ENCODE measurements around the gene GTSE1.

The GTSE1 gene

GRCh38 chr22:46275455-46276122 lies 21.1 kb upstream of the GTSE1 start:
- DNase-seq (ENCODE audit: low read depth in 2 of 2) = no peak

DNA sequence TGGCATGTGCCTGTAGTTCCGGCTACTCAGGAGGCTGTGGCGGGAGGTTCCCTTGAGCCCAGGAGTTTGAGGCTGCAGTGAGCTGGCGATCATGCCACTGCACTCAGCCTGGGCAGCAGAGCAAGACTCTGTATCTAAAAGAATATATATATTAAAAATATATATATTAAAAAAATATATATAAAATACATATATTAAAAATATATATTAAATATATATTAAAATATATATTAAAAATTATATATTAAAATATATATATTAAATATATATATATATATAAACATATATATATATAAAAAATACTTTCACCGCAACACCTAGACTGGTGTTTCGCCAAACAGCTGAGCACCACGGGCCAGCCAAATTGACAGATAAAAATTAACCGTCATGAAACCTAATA lies 20.1 kb upstream of the GTSE1 start:
- no peak for DNase-seq (ENCODE audit: low read depth in 2 of 2)

GRCh38 chr22:46278656-46279645 lies 17.7 kb upstream of the GTSE1 start:
- DNase-seq (ENCODE audit: low read depth in 2 of 2) = no peak

GRCh38 chr22:46280063-46280817 lies 16.4 kb upstream of the GTSE1 start:
- DNase-seq (ENCODE audit: low read depth in 2 of 2) = no peak

GRCh38 chr22:46280999-46281623 lies 15.6 kb upstream of the GTSE1 start:
- DNase-seq (ENCODE audit: low read depth in 2 of 2) = no peak

DNA sequence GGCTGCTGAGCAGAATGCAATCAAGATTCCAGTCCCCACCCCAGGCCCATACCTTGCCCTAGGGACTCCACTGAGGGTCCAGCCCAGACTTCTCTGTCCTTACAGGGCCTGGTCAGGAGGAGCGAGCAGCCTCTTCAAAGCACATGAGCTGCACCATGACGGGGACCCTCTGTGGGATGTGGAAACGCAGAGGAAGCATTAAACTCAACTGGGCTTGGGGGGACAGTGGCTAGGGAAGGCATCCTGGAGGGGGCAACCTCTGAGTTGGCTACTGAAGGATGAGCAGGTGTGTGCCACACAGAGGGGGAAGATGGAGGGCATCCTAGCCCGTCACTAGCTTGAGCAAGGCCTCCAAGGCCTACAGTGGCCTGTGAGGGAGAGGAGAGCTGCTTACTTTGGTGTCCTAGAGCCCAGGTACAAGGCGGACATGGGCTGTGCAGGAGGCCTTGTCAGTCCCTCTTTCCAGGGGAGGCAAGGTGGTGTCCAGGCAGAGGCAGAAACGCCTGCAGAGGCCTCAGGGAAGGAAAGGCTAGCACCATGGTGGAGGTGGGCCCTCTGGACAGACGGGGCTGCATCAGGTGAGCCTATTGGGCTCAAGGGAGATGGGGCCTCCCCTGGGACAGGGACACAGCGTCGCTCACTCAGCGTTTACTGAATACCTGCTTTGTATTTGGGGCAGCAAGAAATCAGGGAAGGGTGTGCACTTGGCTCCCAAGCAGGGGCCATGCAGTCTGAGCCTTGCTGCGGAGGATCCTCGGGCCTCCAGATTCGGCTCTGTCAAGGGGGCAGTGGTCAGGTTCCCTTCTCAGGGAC lies 14.6 kb upstream of the GTSE1 start:
- DNase-seq (ENCODE audit: low read depth in 2 of 2) = no peak

DNA sequence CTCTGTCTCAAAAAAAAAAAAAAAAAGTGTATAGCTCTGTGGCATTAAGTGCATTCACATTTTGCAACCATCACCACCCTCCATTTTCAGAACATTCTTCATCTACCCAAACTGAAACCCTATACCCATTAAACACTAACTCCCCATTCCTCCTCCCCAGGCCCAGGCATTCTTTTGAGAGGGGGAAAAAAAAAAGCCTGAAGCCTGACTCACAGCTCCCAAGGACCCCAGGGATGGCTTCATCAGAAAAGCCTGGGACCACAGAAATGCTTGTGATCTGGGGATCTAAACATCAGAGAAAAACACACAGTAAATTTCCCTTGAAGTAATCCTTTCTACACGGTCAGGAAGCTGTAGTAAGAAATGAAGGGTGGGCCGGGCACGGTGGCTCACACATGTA lies 10.7 kb upstream of the GTSE1 start:
- DNase-seq (ENCODE audit: low read depth in 2 of 2) = peak; percentile 42 to 45

DNA sequence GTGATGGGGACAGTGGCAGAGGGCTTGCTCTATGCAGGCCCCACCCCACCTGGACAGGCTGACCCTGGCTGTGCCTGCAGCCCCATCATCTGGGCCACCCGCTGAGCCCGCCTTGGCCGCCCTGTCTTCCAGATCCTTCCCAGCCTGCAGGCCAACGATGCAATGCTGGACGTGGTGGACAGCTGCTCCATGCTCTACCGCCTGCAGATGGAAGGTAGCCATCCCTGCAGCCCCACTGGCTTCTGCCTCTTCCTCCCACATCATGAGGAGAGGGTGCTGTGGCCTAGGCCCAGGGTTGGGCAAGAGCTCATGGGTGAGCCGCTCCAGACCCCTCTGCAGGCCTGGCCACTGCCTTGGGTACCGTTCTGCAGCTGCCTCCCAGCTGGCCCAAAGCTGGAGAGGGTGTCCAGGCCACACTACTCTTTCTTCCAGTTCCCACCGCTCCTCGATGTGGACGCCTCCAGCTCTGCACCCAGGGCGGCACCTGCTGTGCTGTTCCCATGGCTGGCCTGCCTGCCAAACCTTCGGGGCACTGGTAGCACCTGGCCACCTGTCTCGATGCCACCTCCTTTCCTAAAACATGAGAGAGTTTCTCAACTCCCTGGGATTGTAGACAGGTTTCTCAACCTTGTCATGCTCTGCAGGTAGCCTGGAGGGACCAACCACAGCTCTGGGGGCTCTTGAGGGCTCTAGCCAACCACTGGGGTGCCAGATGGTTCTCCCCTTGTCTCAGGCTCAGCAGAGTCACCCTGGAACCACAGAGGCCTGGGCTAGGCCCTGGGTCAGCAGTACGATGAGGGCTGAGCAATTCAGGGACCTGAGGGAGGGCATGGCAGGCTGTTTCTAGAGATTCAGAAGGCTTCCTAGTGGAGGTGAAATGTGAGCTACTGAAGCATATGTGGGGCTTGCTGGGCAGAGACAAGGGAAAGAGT lies 9.5 kb upstream of the GTSE1 start:
- no peak for DNase-seq (ENCODE audit: low read depth in 2 of 2)

GRCh38 chr22:46287873-46288751 lies 8.6 kb upstream of the GTSE1 start:
- no peak for DNase-seq (ENCODE audit: low read depth in 2 of 2)

GRCh38 chr22:46288846-46289243 lies 7.8 kb upstream of the GTSE1 start:
- DNase-seq (ENCODE audit: low read depth in 2 of 2) = no peak

GRCh38 chr22:46289244-46289891 lies 7.3 kb upstream of the GTSE1 start:
- no peak for DNase-seq (ENCODE audit: low read depth in 2 of 2)

DNA sequence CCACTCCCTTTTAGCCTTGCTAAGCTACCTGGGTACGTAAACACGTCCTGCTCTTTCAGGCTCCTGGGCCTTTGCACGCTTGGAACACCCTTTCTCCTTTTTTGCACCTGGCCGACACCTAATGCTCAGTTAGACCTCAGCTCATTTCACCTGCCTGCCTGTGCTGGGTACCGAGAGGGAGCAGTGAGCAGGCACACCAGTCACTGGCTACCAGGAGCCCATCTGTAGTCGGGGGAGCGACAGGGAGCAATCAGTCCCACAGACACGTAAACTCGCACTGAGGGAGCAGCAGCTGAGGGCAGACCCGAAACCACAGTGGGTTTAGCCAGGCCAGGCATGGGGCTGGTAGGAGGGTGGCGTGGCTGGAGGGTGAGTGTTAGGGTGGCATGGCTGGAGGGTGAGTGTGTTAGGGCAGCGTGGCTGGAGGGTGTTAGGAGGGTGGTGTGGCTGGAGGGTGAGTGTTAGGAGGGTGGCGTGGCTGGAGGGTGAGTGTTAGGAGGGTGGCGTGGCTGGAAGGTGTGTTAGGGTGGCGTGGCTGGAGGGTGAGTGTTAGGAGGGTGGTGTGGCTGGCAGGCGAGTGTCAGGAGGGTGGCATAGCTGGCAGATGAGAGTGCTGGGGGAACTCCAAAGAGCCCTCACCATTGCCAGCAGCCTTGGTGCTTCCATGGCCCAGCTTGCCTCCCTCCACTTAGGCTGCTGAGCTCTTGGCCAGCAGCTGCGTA lies 6.4 kb upstream of the GTSE1 start:
- no peak for DNase-seq (ENCODE audit: low read depth in 2 of 2)

- no peak for DNase-seq (ENCODE audit: low read depth in 2 of 2)
These were observed 5.6 kb upstream of the GTSE1 start for GRCh38 chr22:46290843-46291785.

- no peak for DNase-seq (ENCODE audit: low read depth in 2 of 2)
These were observed 4.5 kb upstream of the GTSE1 start for GRCh38 chr22:46292173-46292572.

GRCh38 chr22:46292732-46293131 lies 3.9 kb upstream of the GTSE1 start:
- no peak for DNase-seq (ENCODE audit: low read depth in 2 of 2)

GRCh38 chr22:46293577-46294260 lies 3.0 kb upstream of the GTSE1 start:
- DNase-seq (ENCODE audit: low read depth in 2 of 2) = peak in 1 of 2 experiments; percentile 48

Measured in fibroblast of skin of left biceps (primary cell).